ENCODE data around the gene KRTAP5-2. TPM values are rescaled to one million over a fixed set of nuclear protein-coding genes. Genes with fewer than 3 reads are reported as not detected.

KRTAP5-2 gene
- total RNA-seq, 1 experiment from 2014 or later, result not detected

DNA sequence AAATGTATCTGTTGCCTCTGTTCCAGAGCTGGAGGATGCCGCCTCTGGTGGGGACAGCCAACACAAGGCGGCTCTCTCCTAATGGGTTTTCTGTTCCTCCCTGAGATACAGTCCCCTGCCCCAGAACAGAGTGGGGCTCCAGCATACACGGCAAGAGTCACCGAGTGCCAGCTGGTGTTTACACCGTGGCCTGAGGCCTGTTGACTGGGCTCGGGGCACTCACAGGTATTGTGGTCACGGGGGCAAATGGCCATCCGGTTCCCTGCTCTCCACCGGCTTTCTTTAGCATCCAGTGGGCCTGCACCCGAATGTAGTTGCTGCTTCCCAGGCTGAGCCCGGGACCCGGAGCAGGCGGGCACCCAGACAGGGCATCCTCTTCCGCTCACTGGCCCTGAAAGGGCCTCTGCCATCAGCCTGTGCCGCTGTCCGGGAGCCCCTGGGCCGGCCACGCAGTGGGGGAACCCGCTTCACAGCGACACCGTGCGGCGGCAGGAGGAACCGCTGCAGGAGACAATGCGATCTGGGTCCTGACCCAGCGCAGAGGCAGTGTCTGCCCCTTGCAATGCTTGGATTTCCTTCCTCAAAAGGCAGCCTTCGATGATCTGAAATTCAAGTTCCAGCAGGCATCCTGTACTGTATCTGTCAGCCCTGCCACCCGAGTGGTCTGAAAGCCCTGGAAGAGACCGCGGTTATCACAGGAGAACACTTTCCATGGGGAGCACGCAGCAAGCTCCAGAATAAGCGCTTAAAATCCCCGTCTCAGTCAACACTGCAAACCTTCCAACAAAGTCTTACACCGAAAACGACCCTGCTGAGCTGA is 30.6 kb upstream of the KRTAP5-2 start:
- no peaks in the 10 kb centered on the region for H3K9me3 ChIP-seq (ENCODE audit: insufficient read depth, low read depth)
- CTCF ChIA-PET, result no interaction called here
- no peak overlapping the region for H3K4me3 ChIP-seq
- intact Hi-C loops (cut with micrococcal nuclease; ENCODE audit: unreplicated experiment), result loop anchor here (5.0 kb wide), 1 partner anchor 81 kb away; no protein-coding TSS in a partner anchor
- TF ChIP-seq EZH2 (IDR thresholded peaks at IDR 0.05; ENCODE audit: low read depth), result no peak
- TF ChIP-seq, protein P1, sequence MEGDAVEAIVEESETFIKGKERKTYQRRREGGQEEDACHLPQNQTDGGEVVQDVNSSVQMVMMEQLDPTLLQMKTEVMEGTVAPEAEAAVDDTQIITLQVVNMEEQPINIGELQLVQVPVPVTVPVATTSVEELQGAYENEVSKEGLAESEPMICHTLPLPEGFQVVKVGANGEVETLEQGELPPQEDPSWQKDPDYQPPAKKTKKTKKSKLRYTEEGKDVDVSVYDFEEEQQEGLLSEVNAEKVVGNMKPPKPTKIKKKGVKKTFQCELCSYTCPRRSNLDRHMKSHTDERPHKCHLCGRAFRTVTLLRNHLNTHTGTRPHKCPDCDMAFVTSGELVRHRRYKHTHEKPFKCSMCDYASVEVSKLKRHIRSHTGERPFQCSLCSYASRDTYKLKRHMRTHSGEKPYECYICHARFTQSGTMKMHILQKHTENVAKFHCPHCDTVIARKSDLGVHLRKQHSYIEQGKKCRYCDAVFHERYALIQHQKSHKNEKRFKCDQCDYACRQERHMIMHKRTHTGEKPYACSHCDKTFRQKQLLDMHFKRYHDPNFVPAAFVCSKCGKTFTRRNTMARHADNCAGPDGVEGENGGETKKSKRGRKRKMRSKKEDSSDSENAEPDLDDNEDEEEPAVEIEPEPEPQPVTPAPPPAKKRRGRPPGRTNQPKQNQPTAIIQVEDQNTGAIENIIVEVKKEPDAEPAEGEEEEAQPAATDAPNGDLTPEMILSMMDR (conservative IDR thresholded peaks at IDR 0.05), result peak; percentile 81
- no peak overlapping the region for H3K4me2 ChIP-seq
- DNase-seq, result peak in 1 of 2 experiments; percentile 52
- H3K79me2 ChIP-seq (ENCODE audit: low read depth), result no peaks in the 10 kb centered on the region
- no peaks in the 10 kb centered on the region for H3K36me3 ChIP-seq (ENCODE audit: low read depth)
- H3K9me2 ChIP-seq (ENCODE audit: insufficient read depth), result no peaks in the 10 kb centered on the region
- no TSS peak for BruUV-seq (replicated peaks)
- no peak overlapping the region for H2AFZ ChIP-seq
- peaks cover 71% of the 10 kb centered on the region for H3K27me3 ChIP-seq (ENCODE audit: insufficient read depth, low read depth)
- no peaks in the 10 kb centered on the region for H3F3A ChIP-seq (ENCODE audit: insufficient read depth, low read depth)
- POLR2A ChIA-PET (ENCODE audit: unreplicated experiment), result no interaction called here
- H3K4me1 ChIP-seq (replicated peaks; ENCODE audit: insufficient read depth), result no peaks in the 10 kb centered on the region
- H4K20me1 ChIP-seq (ENCODE audit: insufficient read depth), result no peaks in the 10 kb centered on the region
- no peak overlapping the region for H3K27ac ChIP-seq

DNA sequence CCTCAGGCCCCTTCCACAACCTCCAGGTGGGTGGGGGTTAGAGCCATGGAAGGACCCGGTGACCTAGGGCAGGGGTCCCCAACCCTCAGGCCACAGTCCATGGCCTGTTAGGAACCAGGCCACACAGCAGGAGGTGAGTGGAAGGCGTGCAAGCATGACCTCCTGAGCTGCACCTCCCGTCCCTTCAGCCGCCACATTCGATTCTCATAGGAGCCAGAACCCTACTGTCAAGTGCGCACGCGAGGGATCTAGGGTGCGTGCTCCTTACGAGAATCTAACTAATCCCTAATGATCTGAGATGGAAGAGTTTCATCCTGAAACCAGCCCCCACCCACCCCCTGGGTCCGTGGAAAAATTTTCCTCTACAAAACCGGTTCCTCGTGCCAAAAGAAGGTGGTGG is 27.4 kb upstream of the KRTAP5-2 start:
- Histone ChIP-seq H3K4me3 (no peak overlapping the region), H3K9me2 (ENCODE audit: insufficient read depth) (no peaks in the 10 kb centered on the region), H3K36me3 (ENCODE audit: low read depth) (no peaks in the 10 kb centered on the region), H2AFZ (no peak overlapping the region), H4K20me1 (ENCODE audit: insufficient read depth) (no peaks in the 10 kb centered on the region), H3K27ac (no peak overlapping the region), H3K4me1 (replicated peaks; ENCODE audit: insufficient read depth) (no peaks in the 10 kb centered on the region), H3K9me3 (ENCODE audit: insufficient read depth, low read depth) (no peaks in the 10 kb centered on the region), H3K4me2 (no peak overlapping the region), H3K79me2 (ENCODE audit: low read depth) (no peaks in the 10 kb centered on the region), H3F3A (ENCODE audit: insufficient read depth, low read depth) (no peaks in the 10 kb centered on the region), H3K27me3 (ENCODE audit: insufficient read depth, low read depth) (peaks cover 52% of the 10 kb centered on the region)
- no TSS peak for BruUV-seq (replicated peaks)
- intact Hi-C loops (cut with micrococcal nuclease; ENCODE audit: unreplicated experiment), result loop anchor here (5.0 kb wide), 1 partner anchor 78 kb away; no protein-coding TSS in a partner anchor
- ChIA-PET CTCF (no interaction called here), POLR2A (ENCODE audit: unreplicated experiment) (no interaction called here)
- no peak for DNase-seq
- TF ChIP-seq, protein P1 (conservative IDR thresholded peaks at IDR 0.05), result no peak
- TF ChIP-seq EZH2 (IDR thresholded peaks at IDR 0.05; ENCODE audit: low read depth), result no peak

DNA sequence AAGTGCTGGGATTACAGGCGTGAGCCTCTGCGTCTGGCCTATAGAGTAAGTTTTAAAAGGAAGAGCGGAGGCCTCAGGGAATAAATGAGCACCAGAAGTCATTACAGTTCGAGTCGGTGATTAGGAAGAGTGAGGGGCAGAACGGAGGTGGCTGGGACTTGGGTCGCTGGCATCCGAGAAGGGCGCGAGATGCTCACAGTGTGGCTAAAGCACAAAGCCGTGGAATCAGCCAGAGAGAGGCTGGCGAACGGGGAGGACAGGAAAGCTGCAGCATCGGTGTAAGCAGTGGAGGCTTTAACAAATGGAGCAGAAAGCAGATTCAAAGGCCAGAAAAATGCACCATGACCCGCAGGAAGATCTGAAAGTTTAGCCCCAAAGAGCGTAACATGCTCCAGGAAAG is 26.5 kb upstream of the KRTAP5-2 start:
- Histone ChIP-seq H2AFZ (no peak overlapping the region), H3F3A (ENCODE audit: insufficient read depth, low read depth) (no peaks in the 10 kb centered on the region), H3K4me2 (no peak overlapping the region), H3K4me3 (no peak overlapping the region), H3K9me2 (ENCODE audit: insufficient read depth) (no peaks in the 10 kb centered on the region), H3K27ac (no peak overlapping the region), H3K36me3 (ENCODE audit: low read depth) (no peaks in the 10 kb centered on the region), H3K79me2 (ENCODE audit: low read depth) (no peaks in the 10 kb centered on the region), H3K9me3 (ENCODE audit: insufficient read depth, low read depth) (no peaks in the 10 kb centered on the region), H3K4me1 (replicated peaks; ENCODE audit: insufficient read depth) (no peaks in the 10 kb centered on the region), H3K27me3 (ENCODE audit: insufficient read depth, low read depth) (peaks cover 58% of the 10 kb centered on the region), H4K20me1 (ENCODE audit: insufficient read depth) (no peaks in the 10 kb centered on the region)
- intact Hi-C loops (cut with micrococcal nuclease; ENCODE audit: unreplicated experiment), result loop anchor here (5.0 kb wide), 1 partner anchor 77 kb away; no protein-coding TSS in a partner anchor
- ChIA-PET CTCF (no interaction called here), POLR2A (ENCODE audit: unreplicated experiment) (no interaction called here)
- DNase-seq, result no peak
- TF ChIP-seq, protein P1 (conservative IDR thresholded peaks at IDR 0.05), result no peak
- TF ChIP-seq EZH2 (IDR thresholded peaks at IDR 0.05; ENCODE audit: low read depth), result no peak
- BruUV-seq (replicated peaks), result no TSS peak

Data from PC-9 (cell line).